HepG2 (cell line): Measurements from ENCODE around the gene KCTD19. TPM values are rescaled to one million over a fixed set of nuclear protein-coding genes. Genes with fewer than 3 reads are reported as not detected.

ENCODE experiments used
- ATAC-seq: fragments of 200-7000 bp; cut with Tn5 transposase; 3 replicates; pipeline ENCODE4 v1.9.1; 2020; ENCODE audit warnings: mild to moderate bottlenecking, moderate library complexity
- BruUV-seq: library from RNA; stranded (reverse); fragments of 400-500 nt; replicated peaks from 2 replicates; lab custom pipeline; 2021; lab: Mats Ljungman, UMichigan
- CTCF ChIA-PET: fragments of 300-600 bp; formaldehyde crosslinking; extraction: SDS; loops from one replicate; lab custom pipeline; 2021; ENCODE audit warnings: low total read pairs, inconsistent platforms, low intra/inter-chr PET ratio; lab: Yijun Ruan, JAX
- POLR2A ChIA-PET: fragments of 350-600 bp; sonication (Branson Sonifier 250); formaldehyde crosslinking; loops from one replicate; lab custom pipeline; 2020; ENCODE audit warnings: antibody characterized with exemption, inconsistent platforms; lab: Yijun Ruan, JAX
- DNase-seq: peaks from one replicate; pipeline ENCODE4 v3.0.0-alpha.2; 2015; ENCODE audit warnings: low spot score
- FAIRE-seq: peaks from 3 replicates; lab custom pipeline; 2011; peaks lifted over from hg19 to GRCh38; lab: Jason Lieb, UNC
- H2AFZ ChIP-seq: one replicate; pipeline ENCODE4 v1.6.1; 2011; ENCODE audit warnings: low read length, inconsistent platforms
- H3K27ac ChIP-seq: fragments of 300-600 bp; 3 replicates; pipeline ENCODE4 v1.8.0; 2011; ENCODE audit warnings: mixed run types, mild to moderate bottlenecking, mixed read lengths, low read length, inconsistent platforms; ENCODE audit not compliant: insufficient read depth; ENCODE audit errors: extremely low read length
- H3K27me3 ChIP-seq, 2 experiments: fragments of 200-600 bp in 1 of 2; 2 replicates in 1 of 2; 3 replicates in 1 of 2; pipeline versions ENCODE4 v1.6.0 to v1.8.0; 2011; ENCODE audit warnings: low read length in 2 of 2, mild to moderate bottlenecking in 2 of 2, moderate library complexity in 2 of 2, inconsistent platforms in 1 of 2; ENCODE audit not compliant: insufficient read depth in 2 of 2, control insufficient read depth in 1 of 2
- H3K36me3 ChIP-seq, 2 experiments: fragments of 200-600 bp in 1 of 2; replicated peaks in 1 of 2; 2 replicates in 1 of 2; 3 replicates in 1 of 2; pipeline versions ENCODE4 v1.5.1 to v1.8.0; 2011; ENCODE audit warnings: low read length in 2 of 2, inconsistent platforms in 1 of 2; ENCODE audit not compliant: insufficient read depth in 2 of 2, control insufficient read depth in 1 of 2
- H3K4me1 ChIP-seq: 2 replicates; pipeline ENCODE4 v1.5.1; 2012; ENCODE audit warnings: low read length, inconsistent platforms; ENCODE audit not compliant: insufficient read depth
- H3K4me2 ChIP-seq: 2 replicates; pipeline ENCODE4 v1.6.0; 2011; ENCODE audit warnings: low read depth, low read length, inconsistent platforms
- H3K4me3 ChIP-seq, 3 experiments: fragments of 200-600 bp in 1 of 3; sonication (generic), shearing (Covaris generic) in 1 of 3; replicated peaks in 1 of 3; 2 replicates each; pipeline ENCODE4 v1.5.1; 2011 to 2016; ENCODE audit warnings: low read length in 3 of 3, inconsistent platforms in 2 of 3, low read depth in 2 of 3, mild to moderate bottlenecking in 2 of 3, control low read depth in 1 of 3, mixed read lengths in 1 of 3; ENCODE audit not compliant: insufficient read depth in 1 of 3
- H3K79me2 ChIP-seq: one replicate; pipeline ENCODE4 v1.6.1; 2011; ENCODE audit warnings: low read length, inconsistent platforms; ENCODE audit not compliant: insufficient read depth
- H3K9ac ChIP-seq: 2 replicates; pipeline ENCODE4 v1.6.0; 2011; ENCODE audit warnings: mild to moderate bottlenecking, low read depth, low read length, inconsistent platforms; ENCODE audit not compliant: insufficient read depth
- H3K9me3 ChIP-seq: 2 replicates; pipeline ENCODE4 v1.5.1; 2012; ENCODE audit warnings: mild to moderate bottlenecking, low read length
- H4K20me1 ChIP-seq: 2 replicates; pipeline ENCODE4 v1.6.0; 2011; ENCODE audit warnings: inconsistent platforms, mild to moderate bottlenecking, low read length, moderate library complexity; ENCODE audit not compliant: insufficient read depth
- EEA1 ChIP-seq: sonication (generic); formaldehyde crosslinking; IDR thresholded peaks from 2 replicates; pipeline ENCODE4 v1.5.1; 2020; ENCODE audit warnings: mild to moderate bottlenecking, missing genetic modification reagents, borderline replicate concordance
- EZH2 ChIP-seq: conservative IDR thresholded peaks from 2 replicates; pipeline ENCODE4 v1.6.1; 2012; ENCODE audit warnings: mild to moderate bottlenecking, low read depth, low read length, moderate library complexity
- FOXA1 ChIP-seq, 2 experiments: fragments of 450-650 bp in 1 of 2; sonication (generic) in 1 of 2; formaldehyde crosslinking in 1 of 2; IDR thresholded peaks; 2 replicates each; pipeline versions ENCODE4 v1.4.0 to v1.6.1; 2016 to 2020; ENCODE audit warnings: missing genetic modification reagents in 1 of 2
- IKZF4 ChIP-seq: sonication (generic); formaldehyde crosslinking; IDR thresholded peaks from 2 replicates; pipeline ENCODE4 v1.5.1; 2020; ENCODE audit warnings: borderline replicate concordance, mild to moderate bottlenecking, low read depth, missing genetic modification reagents; ENCODE audit errors: not compliant biosample characterization
- ISL2 ChIP-seq: sonication (generic); formaldehyde crosslinking; IDR thresholded peaks from 2 replicates; pipeline ENCODE4 v1.5.0; 2020; ENCODE audit warnings: missing genetic modification reagents
- MIER3 ChIP-seq: IDR thresholded peaks from 2 replicates; pipeline ENCODE4 v1.6.1; 2016; ENCODE audit warnings: missing compliant biosample characterization, borderline replicate concordance
- PTBP1 ChIP-seq: fragments of 200-400 bp; formaldehyde crosslinking; IDR thresholded peaks from 2 replicates; pipeline ENCODE4 v1.6.1; 2018; ENCODE audit warnings: low read length, low read depth; ENCODE audit not compliant: poor library complexity, severe bottlenecking
- ZBTB42 ChIP-seq: sonication (generic); formaldehyde crosslinking; IDR thresholded peaks from 2 replicates; pipeline ENCODE4 v1.5.0; 2020; ENCODE audit warnings: mild to moderate bottlenecking, missing genetic modification reagents
- ZNF207 ChIP-seq: fragments of 450-650 bp; IDR thresholded peaks from 2 replicates; pipeline ENCODE4 v1.6.1; 2016; ENCODE audit warnings: antibody characterized with exemption, borderline replicate concordance
- ZNF382 ChIP-seq: sonication (generic); formaldehyde crosslinking; IDR thresholded peaks from 2 replicates; pipeline ENCODE4 v1.5.0; 2020; ENCODE audit warnings: missing genetic modification reagents, mild to moderate bottlenecking, borderline replicate concordance
- ZNF451 ChIP-seq: sonication (generic); formaldehyde crosslinking; IDR thresholded peaks from 2 replicates; pipeline ENCODE4 v1.5.0; 2020; ENCODE audit warnings: mild to moderate bottlenecking, missing genetic modification reagents
- ZNF501 ChIP-seq: sonication (generic); formaldehyde crosslinking; IDR thresholded peaks from 2 replicates; pipeline ENCODE4 v1.5.1; 2020; ENCODE audit warnings: mild to moderate bottlenecking, moderate library complexity, missing genetic modification reagents
- WGBS: methylation state at CpG from one replicate; pipeline ENCODE4 v1.1.6; 2017; ENCODE audit warnings: low lambda C conversion rate; 5-methylcytosine and 5-hydroxymethylcytosine counted together
- in situ Hi-C: cut with HindIII; loops from 2 replicates; pipeline ENCODE4 v1.10.0; 2017; ENCODE audit warnings: low pct_unique_long_range_greater_than_20kb; ENCODE audit not compliant: extremely low pct_ligation_motif_present
- intact Hi-C: fragments of 100-400 bp; cut with micrococcal nuclease; formaldehyde crosslinking; loops from one replicate; pipeline ENCODE4 v1.10.0; 2022; ENCODE audit not compliant: unreplicated experiment
- polyA plus RNA-seq, 8 experiments: library from polyadenylated mRNA; depleted of rRNA in 3 of 8; stranded (reverse) in 7 of 8; unstranded in 1 of 8; fragments of >200 nt; fragmentation: Illumina TruSeq in 4 of 8; extraction: Trizol in 4 of 8; gene quantifications; 2 replicates each; pipeline versions ENCODE4 v1.2.1 to v1.2.3, GENCODE V29; 2011 to 2016; ENCODE audit warnings: low read depth in 4 of 8, missing spikeins in 1 of 8, mixed read lengths in 1 of 8; ENCODE audit not compliant: insufficient read depth in 1 of 8
- total RNA-seq, 5 experiments: library from RNA; depleted of rRNA; stranded (reverse); fragments of >200 nt; fragmentation: Illumina TruSeq; extraction: Trizol; gene quantifications; 2 replicates each; pipeline ENCODE4 v1.2.3, GENCODE V29; 2016; ENCODE audit warnings: low read depth in 1 of 5
- TF ChIP-seq, protein P1 (sequence below): sonication (generic); formaldehyde crosslinking; IDR thresholded peaks from one replicate; pipeline ENCODE4 v1.5.1; 2020; ENCODE audit warnings: mild to moderate bottlenecking, missing genetic modification reagents; ENCODE audit errors: not compliant biosample characterization
- TF ChIP-seq, protein P2 (sequence below): sonication (generic); formaldehyde crosslinking; IDR thresholded peaks from 2 replicates; pipeline ENCODE4 v1.4.0; 2020; ENCODE audit warnings: mild to moderate bottlenecking, missing genetic modification reagents

KCTD19 gene
- total and polyA plus RNA-seq, 2 of the 13 experiments (the other 11 are each of a cell fraction or from before 2014, with no cell fraction given), result not detected

DNA sequence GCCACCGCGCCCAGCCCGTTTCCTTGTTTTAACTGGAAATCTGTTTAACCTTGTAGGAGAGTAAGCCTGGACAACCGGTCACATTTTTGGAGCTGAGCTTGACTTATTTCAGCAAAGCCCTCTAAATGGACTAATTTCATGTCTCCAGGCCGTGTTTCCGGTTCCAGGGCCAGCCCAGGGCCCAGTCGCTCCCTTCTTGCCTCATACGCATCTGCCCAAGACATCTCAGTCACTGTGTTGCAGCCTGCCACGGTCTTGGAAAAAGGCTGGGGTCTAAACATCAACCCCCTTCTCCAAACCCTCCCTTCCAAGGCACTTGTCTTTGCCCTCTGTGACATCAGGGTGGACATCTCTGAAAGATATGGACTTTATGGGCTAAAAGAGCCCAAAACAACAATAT lies 28.3 kb downstream of the KCTD19 start:
- intact Hi-C loops, result no loop called here
- no peak for ATAC-seq
- Histone ChIP-seq H3K27ac (no peak overlapping the region), H3K4me3 (no peak overlapping the region), H3K4me2 (no peak overlapping the region), H3K4me1 (no peaks in the 10 kb centered on the region), H4K20me1 (no peaks in the 10 kb centered on the region), H3K9ac (no peak overlapping the region), H3K9me3 (no peaks in the 10 kb centered on the region), H3K36me3 (no peaks in the 10 kb centered on the region), H3K27me3 (peaks cover 2 to 62% of the 10 kb centered on the region in 2 experiments; a peak in 4 of 5 replicates), H3K79me2 (no peaks in the 10 kb centered on the region), H2AFZ (no peak overlapping the region)
- in situ Hi-C loops, result no loop called here
- DNase-seq, result no peak
- WGBS, result 67% methylated on average over 9 of the region's 9 CpGs
- POLR2A ChIA-PET, result no interaction called here
- TF ChIP-seq EZH2 (no peak), EEA1 (CRISPR knock-in tag) (no peak), ZBTB42 (CRISPR knock-in tag) (no peak), MIER3 (CRISPR knock-in tag) (no peak), ZNF501 (CRISPR knock-in tag) (no peak), ZNF382 (CRISPR knock-in tag) (no peak), FOXA1 (IDR thresholded peaks at IDR 0.05) (no peak), FOXA1 (CRISPR knock-in tag; IDR thresholded peaks at IDR 0.05) (no peak), ZNF207 (no peak), IKZF4 (CRISPR knock-in tag) (no peak), ZNF451 (no peak), PTBP1 (no peak), ISL2 (CRISPR knock-in tag) (no peak)
- TF ChIP-seq, protein P1, sequence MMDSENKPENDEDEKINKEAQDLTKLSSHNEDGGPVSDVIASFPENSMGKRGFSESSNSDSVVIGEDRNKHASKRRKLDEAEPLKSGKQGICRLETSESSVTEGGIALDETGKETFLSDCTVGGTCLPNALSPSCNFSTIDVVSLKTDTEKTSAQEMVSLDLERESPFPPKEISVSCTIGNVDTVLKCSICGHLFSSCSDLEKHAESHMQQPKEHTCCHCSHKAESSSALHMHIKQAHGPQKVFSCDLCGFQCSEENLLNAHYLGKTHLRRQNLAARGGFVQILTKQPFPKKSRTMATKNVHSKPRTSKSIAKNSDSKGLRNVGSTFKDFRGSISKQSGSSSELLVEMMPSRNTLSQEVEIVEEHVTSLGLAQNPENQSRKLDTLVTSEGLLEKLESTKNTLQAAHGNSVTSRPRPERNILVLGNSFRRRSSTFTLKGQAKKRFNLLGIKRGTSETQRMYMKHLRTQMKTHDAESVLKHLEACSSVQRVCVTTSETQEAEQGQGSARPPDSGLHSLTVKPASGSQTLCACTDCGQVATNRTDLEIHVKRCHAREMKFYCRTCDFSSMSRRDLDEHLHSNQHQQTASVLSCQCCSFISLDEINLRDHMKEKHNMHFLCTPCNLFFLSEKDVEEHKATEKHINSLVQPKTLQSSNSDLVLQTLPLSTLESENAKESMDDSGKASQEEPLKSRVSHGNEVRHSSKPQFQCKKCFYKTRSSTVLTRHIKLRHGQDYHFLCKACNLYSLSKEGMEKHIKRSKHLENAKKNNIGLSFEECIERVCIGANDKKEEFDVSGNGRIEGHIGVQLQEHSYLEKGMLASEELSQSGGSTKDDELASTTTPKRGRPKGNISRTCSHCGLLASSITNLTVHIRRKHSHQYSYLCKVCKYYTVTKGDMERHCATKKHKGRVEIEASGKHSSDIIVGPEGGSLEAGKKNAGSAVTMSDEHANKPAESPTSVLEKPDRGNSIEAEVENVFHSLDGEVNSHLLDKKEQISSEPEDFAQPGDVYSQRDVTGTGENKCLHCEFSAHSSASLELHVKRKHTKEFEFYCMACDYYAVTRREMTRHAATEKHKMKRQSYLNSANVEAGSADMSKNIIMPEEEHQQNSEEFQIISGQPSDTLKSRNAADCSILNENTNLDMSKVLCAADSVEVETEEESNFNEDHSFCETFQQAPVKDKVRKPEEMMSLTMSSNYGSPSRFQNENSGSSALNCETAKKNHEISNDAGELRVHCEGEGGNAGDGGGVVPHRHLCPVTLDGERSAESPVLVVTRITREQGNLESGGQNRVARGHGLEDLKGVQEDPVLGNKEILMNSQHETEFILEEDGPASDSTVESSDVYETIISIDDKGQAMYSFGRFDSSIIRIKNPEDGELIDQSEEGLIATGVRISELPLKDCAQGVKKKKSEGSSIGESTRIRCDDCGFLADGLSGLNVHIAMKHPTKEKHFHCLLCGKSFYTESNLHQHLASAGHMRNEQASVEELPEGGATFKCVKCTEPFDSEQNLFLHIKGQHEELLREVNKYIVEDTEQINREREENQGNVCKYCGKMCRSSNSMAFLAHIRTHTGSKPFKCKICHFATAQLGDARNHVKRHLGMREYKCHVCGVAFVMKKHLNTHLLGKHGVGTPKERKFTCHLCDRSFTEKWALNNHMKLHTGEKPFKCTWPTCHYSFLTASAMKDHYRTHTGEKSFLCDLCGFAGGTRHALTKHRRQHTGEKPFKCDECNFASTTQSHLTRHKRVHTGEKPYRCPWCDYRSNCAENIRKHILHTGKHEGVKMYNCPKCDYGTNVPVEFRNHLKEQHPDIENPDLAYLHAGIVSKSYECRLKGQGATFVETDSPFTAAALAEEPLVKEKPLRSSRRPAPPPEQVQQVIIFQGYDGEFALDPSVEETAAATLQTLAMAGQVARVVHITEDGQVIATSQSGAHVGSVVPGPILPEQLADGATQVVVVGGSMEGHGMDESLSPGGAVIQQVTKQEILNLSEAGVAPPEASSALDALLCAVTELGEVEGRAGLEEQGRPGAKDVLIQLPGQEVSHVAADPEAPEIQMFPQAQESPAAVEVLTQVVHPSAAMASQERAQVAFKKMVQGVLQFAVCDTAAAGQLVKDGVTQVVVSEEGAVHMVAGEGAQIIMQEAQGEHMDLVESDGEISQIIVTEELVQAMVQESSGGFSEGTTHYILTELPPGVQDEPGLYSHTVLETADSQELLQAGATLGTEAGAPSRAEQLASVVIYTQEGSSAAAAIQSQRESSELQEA (CRISPR knock-in tag), result no peak
- TF ChIP-seq, protein P2, sequence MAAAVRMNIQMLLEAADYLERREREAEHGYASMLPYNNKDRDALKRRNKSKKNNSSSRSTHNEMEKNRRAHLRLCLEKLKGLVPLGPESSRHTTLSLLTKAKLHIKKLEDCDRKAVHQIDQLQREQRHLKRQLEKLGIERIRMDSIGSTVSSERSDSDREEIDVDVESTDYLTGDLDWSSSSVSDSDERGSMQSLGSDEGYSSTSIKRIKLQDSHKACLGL, result no peak
- CTCF ChIA-PET, result no interaction called here
- no peak for FAIRE-seq
- no TSS peak for BruUV-seq
